DMS53 treated with DMSO at 0.1 percent for 48 hours (cell line): Measurements from ENCODE around the gene GRK5.
A peak's percentile ranks its signal among the peaks of the same experiment; 100 is the strongest.

Experiments used
- DNase-seq: peaks from one replicate; lab custom pipeline; 2025; ENCODE audit not compliant: unreplicated experiment; lab: John Stamatoyannopoulos, UW

Gene GRK5

DNA sequence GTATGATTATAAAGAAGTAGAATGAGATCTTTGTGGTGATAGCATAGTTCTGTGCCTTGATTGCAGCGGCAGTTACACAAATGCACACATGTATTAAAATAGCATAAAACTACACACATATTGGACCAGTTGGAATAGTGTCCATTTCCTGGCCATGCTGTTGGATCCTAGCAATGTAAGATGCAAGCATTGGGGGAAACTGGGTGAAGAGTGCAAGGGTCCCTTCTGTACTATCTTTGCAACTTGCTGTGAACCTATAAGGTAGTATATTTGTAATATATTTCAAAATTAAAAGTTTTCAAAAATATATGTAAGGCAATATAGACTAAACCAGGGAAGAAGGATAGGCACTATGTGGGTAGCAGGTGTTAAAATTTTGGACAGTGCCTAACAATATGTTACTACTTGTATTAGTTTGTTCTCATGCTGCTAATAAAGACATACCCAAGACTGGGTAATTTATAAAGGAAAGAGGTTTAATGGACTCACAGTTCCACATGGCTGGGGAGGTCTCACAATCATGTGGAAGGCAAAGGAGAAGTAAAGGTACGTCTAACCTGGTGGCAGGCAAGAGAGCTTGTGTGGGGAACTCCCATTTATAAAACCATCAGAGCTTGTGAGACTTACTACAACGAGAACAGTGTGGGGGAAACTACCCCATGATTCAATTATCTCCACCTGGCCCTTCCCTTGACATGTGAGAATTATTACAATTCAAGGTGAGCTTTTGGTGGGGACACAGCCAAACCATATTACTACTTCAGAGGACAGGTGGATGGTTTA, 263.7 kb downstream of the GRK5 start:
- DNase-seq, result no peak

DNA sequence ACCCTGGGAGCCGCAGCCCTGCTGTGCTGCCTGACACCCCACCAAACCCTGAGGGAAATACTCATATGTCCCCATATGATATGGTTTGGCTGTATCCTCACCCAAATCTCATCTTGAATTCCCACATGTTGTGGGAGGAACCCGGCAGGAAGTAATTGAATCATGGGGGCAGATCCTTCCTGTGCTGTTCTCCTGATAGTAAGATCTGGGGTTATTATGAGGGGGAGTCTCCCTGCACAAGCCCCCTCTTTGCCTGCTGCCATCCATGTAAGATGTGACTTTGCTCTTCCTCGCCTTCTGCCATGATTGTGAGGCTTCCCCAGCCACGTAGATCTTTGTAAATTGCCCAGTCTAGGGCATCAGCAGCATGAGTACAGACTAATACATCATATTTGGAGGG, 266.4 kb downstream of the GRK5 start:
- DNase-seq, result no peak

DNA sequence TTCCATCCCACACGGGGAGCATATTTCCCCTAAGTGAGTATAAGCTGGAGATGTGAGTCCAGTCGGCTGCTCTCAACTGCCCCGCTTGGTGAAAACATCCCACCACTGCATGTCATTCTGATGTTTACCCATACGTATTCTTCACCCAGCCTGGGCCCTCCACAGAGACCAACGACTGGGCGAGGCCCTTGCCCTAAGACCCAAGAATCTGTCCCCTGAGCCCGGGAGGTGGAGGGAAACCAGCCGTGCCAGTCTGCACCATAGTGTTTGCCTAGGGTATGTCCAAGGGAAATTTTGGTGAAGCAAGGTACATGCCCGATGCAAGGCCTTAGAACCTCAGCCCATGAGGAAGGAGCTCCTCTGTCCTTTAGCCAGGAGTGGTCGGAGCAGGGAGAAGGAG, 267.2 kb downstream of the GRK5 start:
- no peak for DNase-seq

DNA sequence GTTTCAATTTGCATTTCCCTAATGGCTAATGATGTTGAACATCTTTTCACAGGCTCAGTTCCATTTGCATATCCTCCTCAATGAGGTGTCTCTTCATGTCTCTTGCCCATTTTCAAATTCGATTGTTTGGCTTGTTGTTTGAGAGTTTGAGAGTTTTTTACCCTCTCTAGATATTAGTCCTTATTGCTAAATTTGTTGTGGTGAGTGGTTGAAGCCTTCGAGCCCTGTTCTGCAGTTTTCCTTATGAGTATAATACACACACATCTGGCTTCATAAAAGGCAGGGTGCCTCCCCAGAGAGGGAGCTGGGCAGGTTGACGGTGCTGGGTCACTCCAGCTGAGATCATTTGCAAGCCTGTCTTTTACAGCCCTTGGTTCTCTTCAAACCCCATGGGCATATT, 270.1 kb downstream of the GRK5 start:
- no peak for DNase-seq

DNA sequence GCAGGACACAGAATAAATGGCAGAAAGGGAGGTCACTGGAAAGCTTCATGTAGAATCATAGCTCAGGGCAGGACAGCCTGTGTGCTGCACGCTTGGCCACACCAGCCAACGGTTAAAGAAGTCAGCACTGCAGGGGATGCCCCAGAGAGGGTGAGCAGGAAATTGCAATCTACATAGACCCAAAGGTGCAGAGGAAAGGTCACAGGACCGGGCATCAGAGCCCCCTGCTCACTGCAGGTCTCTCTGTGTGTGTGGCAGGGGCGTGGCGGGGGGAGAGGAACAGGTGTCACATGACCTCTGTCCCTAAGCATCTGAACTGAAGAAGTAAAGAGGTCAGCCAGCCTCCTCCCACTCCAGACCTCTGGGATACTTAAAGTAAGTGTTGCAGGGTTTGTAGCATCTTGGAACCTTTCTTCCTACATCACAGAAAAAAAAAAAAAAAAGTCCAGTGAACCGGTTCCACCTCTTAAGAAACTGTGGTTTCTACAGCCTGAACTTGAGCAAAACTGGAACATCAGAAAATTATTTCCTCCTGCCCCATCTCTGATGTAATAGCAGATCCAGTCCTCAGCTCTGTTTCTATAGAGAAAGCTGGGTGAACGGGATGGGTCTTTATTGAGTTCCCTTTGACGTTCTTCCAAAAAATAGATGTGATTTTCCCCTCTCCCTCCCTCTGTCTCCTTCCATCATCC, 270.9 kb downstream of the GRK5 start:
- DNase-seq, result no peak

DNA sequence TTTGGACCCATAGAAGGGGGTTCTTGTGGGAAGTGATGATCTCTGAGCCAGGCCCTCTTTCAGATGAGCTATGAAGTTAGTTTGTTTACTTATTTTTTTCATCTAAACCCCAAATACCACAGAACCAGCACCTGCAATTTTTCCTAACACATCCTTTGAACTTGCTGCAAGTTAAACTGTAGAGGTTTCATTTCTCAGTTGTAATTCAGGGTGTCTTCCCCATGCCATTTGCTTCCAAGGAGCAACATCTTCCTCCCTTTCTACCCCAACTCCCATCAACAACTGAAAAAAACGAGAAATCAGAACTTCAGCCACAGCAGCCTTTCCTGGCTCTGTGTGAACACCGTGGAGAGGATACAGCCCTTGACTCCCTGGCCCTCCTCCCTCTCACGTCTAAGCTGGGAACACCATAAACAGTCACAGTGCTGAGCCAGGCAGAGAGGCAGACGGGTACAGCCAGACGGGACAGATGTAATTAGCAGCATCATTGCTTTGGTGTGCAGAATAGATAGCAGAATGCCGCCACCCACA, 271.5 kb downstream of the GRK5 start:
- no peak for DNase-seq

DNA sequence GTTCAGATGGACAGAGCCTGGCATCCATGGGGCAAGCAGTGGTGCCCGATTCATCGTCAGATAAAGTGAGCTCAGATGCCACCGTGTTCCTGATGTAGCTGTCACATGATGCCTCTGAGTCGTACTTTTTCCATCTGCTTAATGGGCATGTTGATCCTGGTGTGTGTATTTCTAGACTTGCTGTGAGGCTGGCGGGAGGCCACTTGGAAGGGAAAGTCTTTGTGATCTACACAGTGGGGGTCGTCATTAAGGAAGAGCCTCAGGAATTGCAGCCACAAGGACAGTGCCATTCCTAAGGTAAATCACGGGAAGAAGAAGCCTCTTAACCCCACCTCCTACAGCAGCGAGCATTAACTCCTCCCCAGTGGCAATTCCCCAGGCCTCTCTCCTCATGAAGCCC, 272.2 kb downstream of the GRK5 start:
- DNase-seq, result no peak

DNA sequence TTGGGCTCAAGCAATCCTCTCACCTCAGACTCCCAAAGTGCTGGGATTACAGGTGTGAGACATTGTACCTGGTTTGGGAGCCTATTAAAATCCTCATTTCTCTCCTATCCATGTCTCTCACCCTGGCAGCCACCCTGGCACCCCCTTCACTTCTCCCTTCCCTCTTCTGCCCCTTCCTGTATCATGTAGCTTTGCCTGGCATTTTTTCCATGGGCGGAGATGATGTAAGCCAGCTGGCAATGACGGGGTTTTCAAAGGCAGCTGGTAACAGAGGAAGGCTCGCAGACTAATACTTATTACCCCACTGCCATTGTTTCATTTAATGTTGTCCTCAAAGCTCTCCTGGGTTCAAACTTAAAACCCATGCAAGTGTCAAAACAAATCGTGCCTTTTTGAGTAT, 273.3 kb downstream of the GRK5 start:
- DNase-seq, result no peak

DNA sequence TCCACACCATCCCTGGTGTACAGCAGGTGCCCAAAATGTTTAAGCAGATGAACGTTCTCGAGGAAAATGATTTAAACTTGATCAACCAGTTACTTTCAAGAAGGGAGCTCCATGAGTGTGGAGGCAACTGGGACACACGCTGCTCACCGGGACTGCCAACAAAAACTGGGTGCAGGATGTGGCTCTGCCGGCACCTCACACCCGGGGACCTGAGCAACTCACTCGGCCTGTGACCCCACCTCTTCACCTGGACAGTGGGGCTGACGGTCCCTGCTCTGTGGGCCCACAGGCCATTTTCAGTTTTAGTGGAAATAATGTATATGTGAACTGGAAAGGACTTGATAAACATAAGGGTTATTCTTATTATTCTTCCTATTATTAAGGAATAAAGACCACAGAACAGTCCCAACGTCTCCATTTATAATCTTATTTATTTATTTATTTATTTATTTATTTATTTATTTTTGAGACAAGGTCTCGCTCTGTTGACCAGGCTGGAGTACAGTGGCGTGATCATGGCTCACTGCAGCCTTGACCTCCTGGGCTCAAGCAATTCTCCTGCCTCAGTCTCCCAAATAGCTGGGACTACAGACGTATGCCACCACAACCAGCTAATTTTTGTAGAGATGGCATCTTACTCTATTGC, 274.5 kb downstream of the GRK5 start:
- DNase-seq, result no peak

DNA sequence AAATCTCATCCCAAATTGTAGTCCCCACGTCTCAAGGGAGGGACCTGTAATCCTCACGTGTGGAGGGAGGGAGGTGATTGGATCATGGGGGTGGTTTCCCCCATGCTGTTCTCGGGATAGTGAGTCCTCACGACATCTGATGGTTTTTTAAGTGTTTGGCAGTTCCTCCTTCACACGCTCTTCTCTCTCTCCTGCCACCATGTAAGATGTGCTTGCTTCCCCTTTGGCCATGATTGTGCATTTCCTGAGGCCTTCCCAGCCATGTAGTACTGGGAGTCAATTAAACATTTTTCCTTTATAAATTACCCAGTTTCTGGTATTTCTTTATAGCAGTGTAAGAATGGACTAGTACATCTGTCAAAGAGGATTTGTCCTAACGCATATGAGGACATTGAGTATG, 275.6 kb downstream of the GRK5 start:
- DNase-seq, result no peak

DNA sequence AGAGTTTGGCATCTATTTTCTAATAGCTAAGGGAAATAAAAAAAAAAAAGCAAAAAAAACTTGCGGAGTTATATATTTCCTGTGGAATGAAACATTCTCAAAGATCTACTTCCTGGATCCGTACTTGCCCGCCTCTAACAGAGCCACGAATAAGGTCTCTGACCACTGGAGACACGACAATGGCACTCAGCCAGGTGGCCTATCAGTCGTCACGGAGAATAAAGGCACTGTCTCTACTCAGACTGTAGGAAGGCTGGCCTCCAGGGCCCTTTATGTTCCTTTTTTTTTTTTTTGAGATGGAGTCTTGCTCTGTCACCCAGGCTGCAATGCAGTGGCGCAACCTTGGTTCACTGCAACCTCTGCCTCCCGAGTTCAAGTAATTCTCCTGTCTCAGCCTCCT, 276.5 kb downstream of the GRK5 start:
- no peak for DNase-seq

DNA sequence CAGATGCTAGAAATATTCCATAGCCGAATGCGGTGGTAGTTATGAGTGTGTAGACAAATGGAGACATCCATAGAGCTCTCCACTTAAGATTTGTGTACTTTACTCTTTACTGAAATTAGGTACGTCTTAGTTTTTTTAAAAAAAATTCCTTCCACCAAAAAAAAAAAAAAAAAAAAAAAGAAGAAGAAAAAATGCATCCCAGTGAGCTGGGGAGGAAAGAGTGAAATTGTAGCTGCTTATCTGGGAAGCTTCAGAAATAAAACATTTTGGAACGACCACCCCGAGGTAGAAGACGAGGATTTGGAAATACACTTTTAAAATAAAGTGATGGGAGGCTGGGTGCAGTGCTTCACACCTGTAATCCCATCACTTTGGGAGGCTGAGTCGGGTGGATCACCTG, 281.3 kb downstream of the GRK5 start:
- no peak for DNase-seq

DNA sequence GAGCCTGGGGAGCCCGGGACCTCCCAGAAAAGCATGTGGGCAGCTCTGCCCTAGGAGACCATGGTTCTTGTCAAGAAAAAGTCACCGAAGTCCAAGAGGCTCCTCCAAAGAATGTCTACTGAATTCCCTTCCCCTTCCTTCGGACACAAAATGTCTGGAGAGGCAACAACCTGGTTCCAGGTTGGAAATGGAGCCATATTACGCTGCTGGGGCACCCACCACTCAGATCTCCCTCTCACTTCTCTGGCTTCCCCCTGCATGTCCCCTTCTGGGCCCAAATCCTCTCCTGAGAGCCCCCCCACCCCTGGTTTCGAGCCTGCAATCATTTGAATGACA, 282.6 kb downstream of the GRK5 start:
- DNase-seq, result no peak

DNA sequence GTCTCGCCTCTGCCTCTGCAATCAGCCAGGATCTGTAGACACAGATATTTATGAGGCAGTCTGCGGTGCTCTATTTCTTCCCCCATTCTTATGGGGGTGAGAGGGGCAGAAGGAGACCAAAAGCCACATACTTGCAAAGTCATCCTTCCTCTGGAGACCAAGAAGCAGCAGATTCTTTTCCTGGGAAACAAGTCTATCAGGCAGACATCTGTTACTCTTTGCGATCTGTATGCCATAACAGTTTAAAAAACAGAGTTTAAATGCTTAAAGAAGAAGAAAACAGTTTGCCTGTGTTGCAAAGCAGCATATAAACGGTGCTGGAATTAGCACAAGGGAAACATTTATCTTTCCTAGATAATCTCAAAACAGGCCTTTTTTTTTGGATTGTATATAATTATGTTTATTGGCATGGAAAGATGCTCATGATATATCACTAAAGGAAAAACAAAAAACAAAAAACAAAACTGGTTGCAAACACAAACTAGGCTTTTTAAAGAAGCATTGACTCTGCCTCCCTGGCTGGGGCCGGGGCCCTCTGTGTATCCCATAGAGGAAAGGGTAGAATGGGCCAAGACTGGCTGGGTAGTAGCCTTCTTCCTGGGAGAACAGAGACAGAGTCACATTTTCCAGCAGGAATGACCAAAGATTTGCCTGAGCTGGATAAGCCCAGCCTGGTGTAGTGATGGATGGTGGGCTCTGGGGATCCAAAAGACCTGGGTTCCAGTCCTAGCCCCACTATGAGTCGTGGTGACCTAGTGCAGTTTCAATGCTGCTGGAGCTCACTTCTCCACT, 284.8 kb downstream of the GRK5 start:
- DNase-seq, result no peak

DNA sequence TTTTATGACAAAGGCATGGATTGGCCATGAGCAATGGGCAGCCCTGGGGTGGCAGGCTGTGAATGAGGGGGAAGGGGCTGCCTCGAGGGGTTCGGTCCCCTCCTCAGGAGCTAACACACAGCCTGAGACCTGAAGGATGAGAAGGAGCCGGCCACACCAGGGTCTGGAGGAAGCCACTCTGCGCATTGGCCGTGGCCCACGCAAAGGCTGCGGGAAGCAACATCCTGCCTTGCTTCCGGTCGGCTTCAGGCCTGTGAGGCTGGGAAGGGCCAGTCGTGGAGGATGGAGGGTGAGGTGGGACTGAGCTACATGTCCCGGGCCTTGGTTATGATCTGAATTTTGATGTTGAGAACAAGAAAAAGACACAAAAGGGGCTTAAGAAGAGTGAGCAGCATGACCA, 285.8 kb downstream of the GRK5 start:
- DNase-seq, result no peak

DNA sequence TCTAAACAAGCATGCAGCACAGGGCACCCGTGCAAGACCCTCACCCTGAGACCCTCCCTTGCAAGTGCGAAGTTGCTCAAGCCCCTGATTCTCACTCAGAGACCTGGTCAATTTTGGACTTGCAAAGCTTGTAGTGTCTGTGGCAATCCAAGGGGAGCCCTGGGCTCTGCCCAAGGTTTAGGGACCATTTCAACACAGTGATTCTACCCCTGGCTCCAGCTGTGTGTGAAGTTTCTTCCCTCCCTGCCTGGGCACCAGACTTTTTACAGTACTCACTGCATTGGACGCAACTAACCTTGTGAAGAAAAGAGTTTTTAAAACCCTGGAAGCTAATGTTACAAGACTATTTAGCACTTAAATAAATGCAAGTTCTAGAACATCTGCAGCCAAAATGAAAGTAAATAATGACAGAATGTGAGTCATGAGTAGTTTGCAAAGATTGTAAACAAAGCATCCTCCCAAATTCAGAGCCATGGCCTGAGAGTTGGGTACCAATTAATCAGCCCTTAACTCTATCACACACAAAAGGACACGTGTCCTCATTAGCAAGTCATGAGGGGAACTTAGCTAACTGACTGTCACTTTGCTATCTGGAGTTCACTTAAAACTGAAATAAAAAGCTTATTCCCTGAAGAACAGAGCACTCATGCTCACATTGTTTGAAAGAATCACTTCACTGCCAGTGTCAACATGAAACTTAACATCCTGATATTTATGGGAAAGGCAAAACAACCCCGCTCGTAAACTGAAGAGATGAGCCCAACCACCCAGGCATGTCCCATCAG, 287.1 kb downstream of the GRK5 start:
- peak; percentile 22 for DNase-seq

DNA sequence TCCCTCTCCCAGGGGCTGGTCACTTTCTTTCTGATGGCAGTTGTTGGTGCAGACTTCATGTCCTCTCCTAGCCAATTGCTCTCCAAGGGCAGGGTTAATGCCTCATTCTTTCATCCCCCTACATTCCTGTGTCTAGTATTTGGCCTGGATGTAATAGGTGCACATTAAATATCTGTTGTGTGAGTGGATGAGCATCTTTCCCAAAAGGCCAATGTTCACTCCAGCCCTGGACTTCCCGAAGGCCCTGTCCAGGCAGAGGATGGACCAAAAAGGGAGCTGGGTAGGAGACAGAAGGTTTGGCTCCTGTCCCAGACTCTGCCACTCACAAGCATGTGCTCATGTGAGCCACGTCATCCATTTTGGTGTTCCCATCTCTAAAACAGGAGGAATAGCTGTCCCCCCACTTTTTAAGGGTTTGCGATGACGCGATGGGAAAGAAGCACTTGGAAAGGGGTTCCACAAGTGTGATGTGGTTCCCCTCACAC, 287.7 kb downstream of the GRK5 start:
- DNase-seq, result no peak

DNA sequence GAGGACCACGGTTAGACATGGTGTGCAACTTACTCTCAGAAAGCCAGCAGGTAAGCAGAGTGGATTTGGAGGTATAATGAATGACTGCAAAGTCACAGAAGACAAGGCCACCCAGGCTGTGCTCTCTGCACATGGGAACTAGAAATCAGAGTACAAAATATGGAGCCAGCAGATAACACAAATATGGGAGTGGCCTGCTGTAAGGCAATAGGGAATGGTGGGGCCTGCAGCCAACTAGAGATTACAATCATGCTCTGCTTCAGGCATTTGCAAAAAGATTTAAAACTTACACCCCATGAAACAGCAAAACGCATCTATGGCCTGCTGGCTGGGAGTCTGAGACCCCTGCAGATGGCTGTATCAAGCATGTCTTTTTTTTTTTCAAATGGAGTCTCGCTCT, 288.2 kb downstream of the GRK5 start:
- DNase-seq, result no peak

DNA sequence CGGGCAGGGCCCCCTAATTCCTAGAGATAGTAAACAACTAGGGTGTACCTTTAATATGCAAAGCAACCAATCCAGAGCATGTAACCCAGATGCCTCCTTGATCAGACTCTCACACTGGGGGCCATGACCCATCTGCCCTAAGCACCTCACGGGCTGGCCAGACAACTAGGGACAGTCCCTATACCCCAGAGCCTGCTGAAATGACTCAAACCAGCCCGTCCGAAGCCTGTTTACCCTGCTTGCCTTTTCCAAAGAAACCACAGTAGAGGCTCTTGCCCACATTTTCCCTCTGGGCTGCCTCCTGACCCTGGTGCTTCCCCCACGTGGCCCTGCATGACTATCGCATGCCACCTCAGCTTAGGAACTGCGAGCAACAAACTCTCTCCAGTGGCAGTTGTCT, 288.9 kb downstream of the GRK5 start:
- DNase-seq, result no peak

DNA sequence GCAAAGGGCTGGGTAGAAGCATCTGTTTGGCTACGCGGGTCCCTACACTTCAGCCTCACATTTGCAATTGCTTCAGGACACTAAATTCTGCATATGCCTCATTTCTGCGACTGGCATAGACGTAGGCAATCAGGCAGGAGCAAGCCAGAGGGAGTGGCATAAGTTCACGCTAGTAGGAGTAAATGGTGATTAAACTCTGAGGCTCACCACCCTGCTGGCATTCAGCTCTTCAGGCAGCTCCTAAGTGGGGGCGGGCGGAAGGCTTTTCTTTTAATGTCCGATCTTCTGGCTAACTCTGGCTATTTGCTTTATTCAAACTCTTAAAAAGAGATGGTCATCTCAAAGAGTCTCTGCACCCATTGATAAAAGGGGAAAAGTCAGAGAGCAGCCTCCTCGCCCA, 289.9 kb downstream of the GRK5 start:
- no peak for DNase-seq
